Renal cortex interstitium (tissue), 11 donors: Measurements from ENCODE around the gene PTPRT. TPM values are rescaled to one million over a fixed set of nuclear protein-coding genes. Genes with fewer than 3 reads are reported as not detected.

Experiments used
- DNase-seq, 11 donors: peaks; one replicate each; pipeline ENCODE4 v3.0.0-alpha.2; 2013; ENCODE audit warnings: low read depth in 9 of 11, low spot score in 4 of 11; ENCODE audit errors: extremely low read depth in 1 of 11
- polyA plus RNA-seq, 3 donors: library from polyadenylated mRNA; unstranded; fragments of 120-200 nt; gene quantifications; one replicate each; pipeline ENCODE4 v1.2.1, GENCODE V29; 2013; ENCODE audit not compliant: insufficient read length in 3 of 3

Gene PTPRT
- polyA plus RNA-seq, 3 donors = 0.78 to 1.0 (median 0.86) TPM

GRCh38 chr20:42611889-42612837 lies 577.5 kb downstream of the PTPRT start:
- no peak for DNase-seq

GRCh38 chr20:42611423-42611822 lies 578.3 kb downstream of the PTPRT start:
- DNase-seq = no peak

- DNase-seq = no peak
These were observed 579.6 kb downstream of the PTPRT start for GRCh38 chr20:42610070-42610469.

GRCh38 chr20:42609618-42610017 lies 580.1 kb downstream of the PTPRT start:
- DNase-seq = no peak

- no peak for DNase-seq
These were observed 584.4 kb downstream of the PTPRT start for GRCh38 chr20:42604998-42605956.

GRCh38 chr20:42603655-42604054 lies 586.1 kb downstream of the PTPRT start:
- DNase-seq = no peak

- no peak for DNase-seq
These were observed 591.1 kb downstream of the PTPRT start for GRCh38 chr20:42598581-42598980.

- DNase-seq = no peak
These were observed 594.1 kb downstream of the PTPRT start for GRCh38 chr20:42595625-42596024.

GRCh38 chr20:42594659-42595058 lies 595.0 kb downstream of the PTPRT start:
- DNase-seq = no peak

- no peak for DNase-seq
These were observed 595.7 kb downstream of the PTPRT start for GRCh38 chr20:42594011-42594410.

- DNase-seq = no peak
These were observed 599.6 kb downstream of the PTPRT start for GRCh38 chr20:42589976-42590639.

GRCh38 chr20:42588847-42589246 lies 600.9 kb downstream of the PTPRT start:
- no peak for DNase-seq

- DNase-seq = no peak
These were observed 602.3 kb downstream of the PTPRT start for GRCh38 chr20:42587427-42587826.

- no peak for DNase-seq
These were observed 608.4 kb downstream of the PTPRT start for GRCh38 chr20:42581311-42581710.

- no peak for DNase-seq
These were observed 613.5 kb downstream of the PTPRT start for GRCh38 chr20:42576167-42576566.

- no peak for DNase-seq
These were observed 617.2 kb downstream of the PTPRT start for GRCh38 chr20:42572320-42573016.

GRCh38 chr20:42567409-42567808 lies 622.3 kb downstream of the PTPRT start:
- no peak for DNase-seq

- peak in 2 of 11 donors; percentile 4 to 8 for DNase-seq
These were observed 624.3 kb downstream of the PTPRT start for GRCh38 chr20:42565235-42565995.
